Kasumi-1 (cell line): ENCODE results near the gene KANSL3.
"Not testable (repeated sequence)": the region's sequence is repeated elsewhere in the genome, so short reads cannot be mapped to it uniquely, and the experiment has no call there.

ENCODE experiments used
- DNase-seq, 2 experiments: peaks; one replicate each; lab custom pipeline; 2025; lab: John Stamatoyannopoulos, UW

The KANSL3 gene

DNA sequence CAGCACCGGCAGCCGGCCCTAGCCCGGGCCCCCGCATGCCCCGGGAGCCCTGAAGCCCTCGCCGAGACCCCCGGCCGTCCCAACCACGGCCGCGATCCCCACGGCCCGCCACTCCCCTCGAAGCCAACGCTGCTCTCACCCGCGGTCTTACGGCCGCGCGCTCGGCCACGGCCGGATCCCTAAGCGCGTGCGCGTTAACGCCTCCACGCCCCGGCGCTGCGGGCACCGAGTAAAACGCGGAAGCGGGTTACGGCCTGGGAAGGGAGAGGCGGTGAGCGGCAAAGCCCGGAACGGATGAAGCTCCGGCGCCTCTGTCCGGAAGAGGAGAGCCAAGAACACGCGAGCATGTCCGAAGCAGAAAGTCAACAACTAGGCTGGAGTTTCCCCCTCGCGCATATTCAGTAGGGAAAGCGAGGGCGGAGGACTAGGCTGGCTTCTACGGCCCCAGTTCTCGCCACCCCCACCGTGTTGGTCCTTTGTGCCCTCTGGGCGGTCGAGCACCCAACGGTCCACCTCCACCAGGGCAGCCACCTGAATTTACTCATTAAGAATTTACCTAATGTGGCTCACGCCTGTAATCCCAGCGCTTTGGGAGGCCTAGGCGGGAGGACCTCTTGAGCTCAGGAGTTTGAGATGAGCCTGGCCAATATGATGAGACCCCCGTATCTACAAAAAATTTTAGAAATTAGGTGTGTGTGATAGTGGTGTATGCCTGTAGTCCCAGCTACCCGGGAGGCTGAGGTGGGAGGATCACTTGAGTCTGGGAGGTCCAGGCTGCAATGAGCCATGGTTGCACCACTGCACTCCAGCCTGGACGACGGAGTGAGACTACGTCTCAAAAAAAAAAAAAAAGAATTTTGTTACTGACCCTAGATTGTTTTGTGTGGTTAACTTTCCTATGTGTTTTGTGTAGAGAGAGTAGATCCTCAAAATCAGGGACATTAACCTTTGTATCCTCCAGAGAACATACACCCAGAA is at the start of gene KANSL3:
Gene KANSL3, minus strand, starts transcription at position 169 of the 978 bp plus-strand sequence. CDS start 1,177 bp downstream, outside the sequence.
- DNase-seq, result peak; percentile 86 to 92

DNA sequence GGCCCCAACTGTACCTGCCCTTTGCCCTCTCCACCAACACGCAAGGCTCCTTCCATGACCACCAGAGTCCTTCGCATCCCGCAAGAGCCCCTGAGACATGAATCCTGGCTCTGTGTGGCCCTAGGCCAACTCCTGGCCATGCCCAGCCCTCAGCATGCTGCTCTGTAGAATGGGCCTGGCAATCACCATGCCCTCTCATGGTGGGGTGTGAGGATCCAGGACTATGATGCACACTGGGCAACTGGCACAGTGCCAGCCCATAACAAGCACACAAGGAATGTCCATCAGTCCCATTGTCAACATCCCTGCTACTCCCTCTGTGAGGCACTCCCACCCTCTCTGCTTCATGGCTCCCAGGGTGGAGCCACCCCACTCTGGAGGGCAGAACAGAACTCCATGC is 49.2 kb upstream of the KANSL3 start:
- DNase-seq, result no peak

DNA sequence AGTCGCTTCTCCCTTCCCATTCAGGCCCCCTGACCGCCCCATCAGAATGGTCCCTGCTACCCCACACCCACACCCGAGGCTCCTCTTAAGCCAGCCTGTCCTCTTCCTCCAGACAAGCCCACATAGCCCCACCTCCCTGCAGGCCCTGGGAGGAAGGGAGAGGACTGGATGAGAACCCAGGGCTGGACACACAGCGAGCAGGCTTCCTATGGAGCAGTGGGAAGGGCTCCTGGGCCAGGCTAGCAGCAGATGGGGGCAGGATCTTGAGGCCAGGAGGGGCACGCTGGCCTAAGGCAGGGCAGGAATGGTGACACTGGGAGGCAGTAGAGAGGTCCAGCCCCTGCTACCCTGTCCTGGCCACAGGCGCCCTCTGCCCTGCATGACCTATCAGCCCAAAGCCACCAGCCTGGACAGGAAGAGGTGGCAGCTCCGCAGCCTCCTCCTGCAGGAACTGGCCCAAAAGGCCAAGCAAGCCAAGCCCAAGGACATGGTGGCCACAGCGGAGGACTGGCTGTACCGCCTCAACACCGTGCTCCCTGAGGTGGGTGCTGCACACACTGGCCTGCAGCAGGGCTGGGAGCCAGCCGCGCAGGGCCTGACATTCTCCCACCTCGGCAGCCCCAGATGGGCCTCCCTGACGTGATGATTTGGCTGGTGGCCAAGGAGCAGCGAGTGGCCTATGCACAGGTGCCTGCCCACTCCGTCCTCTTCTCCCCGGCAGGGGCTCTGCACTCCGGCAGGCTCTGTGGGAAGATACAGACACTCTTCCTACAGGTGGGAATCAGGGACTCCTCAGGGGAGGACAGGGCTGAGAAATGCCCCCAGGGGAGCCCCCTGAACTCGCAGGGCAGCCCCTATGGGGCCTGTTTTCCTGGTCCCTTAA is 47.7 kb upstream of the KANSL3 start:
- DNase-seq, result no peak

DNA sequence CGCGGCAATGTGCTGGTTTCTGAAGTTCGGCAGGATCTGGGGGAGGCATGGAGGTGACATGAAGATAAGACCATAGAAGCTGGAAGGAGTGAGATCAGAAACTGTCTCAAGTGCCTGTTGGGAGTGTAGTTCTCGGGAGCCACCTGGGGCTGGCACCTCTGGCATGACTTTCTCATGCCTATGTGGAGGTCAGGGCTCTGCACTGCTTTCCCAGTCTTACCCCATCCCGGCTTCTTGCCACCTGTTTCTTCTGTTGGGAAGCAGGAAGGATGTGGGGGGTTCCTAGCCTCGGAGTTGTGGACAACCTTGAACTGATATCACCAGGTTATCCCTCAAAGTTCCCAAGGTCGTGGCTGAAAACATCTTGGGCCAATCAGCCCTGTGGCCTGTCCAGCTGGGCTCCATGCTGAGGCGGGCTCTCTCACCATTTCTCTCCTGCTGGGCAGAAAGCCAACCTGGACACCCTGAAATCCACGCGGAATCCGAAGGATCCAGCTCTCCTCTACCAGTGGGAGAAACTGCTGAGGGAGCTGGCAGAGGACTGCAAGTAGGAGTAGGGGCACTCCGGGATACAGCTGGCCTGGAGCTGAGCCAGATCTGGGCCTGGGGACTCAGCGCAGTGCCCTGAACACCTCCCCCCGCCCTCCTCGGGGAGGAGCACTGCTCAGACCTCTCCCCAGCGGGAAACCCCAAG is 46.9 kb upstream of the KANSL3 start:
- no peak for DNase-seq

DNA sequence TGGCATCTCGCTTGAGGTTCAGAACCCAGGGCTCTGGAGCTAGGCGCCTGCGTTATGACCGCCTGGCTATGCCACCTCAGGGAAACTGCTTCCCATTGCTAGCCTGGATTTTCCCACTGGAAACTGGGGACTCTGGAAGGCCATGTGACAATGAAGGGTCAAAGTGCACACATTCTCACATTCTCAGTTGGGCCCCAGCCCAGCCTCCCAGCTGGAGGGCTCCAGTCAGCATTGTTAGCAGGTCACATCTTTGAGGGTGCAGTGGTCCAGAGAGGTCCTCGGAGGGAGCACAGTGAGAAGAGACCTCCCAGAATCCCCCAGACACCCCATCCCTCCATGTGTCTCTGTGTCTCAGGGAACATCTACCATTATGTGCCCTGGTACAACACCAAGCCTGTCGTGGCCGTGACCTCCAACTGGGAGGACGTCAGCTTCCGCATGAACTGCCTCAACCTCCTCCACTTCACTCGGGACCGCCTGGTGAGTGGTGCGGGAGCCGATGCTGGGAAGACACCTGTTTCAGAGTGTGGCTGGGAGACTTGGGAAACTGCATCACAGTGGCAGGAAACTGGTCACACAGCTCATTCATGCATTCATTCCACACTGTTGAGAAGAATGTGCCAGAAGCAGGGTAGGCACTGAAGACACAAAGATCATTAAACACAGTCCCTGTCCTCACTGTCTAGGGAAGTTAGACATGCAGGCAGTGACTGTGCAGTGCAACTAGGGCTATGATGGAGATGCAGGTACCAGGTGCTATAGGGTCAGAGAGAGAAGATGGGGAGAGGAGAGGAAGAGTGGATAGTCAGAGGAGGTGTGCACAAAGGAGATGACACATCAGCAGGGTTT is 46.1 kb upstream of the KANSL3 start:
- DNase-seq, result no peak

- DNase-seq, result no peak
These were observed 45.2 kb upstream of the KANSL3 start for GRCh38 chr2:96683307-96683706.

DNA sequence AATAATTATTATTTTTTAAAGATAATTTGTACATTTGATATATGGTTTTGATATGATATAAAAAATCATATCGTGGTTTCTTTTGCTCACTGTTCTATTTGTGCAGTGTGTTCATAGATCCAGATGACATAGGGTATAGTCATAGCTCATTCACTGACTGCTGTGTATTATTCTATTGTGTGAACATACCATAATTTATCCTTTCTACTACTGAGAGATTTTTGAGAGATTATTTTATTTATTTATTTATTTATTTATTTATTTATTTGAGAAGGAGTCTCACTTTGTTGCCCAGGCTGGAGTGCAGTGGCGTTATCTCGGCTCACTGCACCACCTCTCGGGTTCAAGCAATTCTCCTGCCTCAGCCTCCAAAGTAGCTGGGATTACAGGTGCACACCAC is 43.4 kb upstream of the KANSL3 start:
- DNase-seq, result no peak

- DNase-seq, result no peak
These were observed 42.5 kb upstream of the KANSL3 start for GRCh38 chr2:96680561-96681141.

DNA sequence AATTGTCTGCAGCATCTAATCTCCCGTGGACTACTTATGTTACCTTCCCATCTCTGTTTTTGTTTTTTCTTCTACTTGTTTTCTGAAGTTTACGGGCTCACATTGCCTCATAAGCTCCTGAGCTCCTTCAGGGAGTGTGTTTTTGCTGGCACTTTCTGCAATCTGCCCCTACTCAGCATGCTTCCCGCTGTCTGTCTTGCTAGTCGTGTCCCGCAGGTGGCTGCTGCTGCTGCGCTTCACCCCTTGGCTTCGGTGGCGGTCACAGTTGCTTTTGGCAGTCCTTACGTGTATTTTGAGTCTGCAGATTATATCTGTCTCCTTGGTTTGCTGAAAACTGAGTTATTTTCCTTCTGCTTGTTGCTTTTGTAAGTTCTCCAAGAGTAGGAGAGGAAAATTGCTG is 41.7 kb upstream of the KANSL3 start:
- DNase-seq, result no peak

DNA sequence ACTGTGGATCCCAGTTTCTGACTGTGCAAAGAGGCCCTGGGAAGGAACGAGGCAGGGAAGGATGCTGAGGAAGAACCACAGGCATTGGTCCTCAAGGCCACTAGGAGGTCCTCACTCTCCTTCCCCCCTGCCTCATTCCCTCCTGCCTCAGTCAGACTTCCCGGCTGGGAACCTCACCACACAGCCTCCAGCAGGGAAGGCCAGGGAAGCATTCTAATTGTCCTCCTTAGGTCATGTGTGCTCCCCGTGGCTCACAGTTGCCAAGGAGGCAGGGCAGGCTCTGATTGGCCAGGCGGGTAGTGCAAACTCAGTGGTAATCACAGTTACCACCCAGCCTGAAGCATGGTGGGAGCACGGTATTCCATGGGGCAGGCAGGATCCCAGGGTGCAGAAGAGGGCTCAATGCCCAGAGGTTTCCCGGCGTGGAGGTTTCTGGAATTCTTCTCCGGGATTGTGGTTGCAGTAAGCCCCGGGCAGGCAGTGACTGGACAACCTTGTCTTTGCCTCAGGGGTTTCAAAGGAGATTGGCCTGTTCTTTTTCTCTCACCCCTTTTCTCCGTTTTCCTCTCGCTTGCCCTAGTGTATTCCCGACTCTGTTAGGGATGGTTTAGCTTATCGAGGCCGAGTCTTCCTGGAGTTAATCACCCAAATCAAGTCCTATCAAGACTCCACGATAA is 31.6 kb upstream of the KANSL3 start:
- no peak for DNase-seq

GRCh38 chr2:96668771-96669170 is 30.7 kb upstream of the KANSL3 start:
- DNase-seq, result no peak

- not testable (repeated sequence) for DNase-seq
These were observed 27.6 kb upstream of the KANSL3 start for GRCh38 chr2:96665717-96666116.

DNA sequence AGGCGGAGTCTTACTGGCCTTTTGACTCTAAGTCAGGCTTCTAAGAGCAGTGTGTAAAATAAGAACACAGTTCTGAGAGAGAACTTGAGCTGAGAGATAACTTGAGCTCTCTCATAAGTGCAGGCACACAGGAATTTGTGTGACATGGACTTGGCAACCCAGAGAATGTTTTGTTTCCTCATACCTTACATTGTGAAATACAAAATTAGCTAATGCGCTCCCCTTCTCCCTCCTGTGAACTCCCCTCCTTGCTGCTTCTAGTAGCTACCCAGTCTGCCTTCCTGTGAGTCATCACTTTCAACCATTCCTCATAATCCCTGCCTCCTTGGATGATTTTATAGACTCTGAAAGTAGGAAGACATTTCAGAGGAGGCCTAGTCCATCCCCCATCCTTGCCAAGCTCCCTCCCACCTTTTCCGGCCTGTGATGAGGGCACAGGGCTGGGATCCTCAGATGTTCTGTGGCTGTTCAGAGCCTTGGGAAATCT is 27.0 kb upstream of the KANSL3 start:
- peak; percentile 70 to 75 for DNase-seq

DNA sequence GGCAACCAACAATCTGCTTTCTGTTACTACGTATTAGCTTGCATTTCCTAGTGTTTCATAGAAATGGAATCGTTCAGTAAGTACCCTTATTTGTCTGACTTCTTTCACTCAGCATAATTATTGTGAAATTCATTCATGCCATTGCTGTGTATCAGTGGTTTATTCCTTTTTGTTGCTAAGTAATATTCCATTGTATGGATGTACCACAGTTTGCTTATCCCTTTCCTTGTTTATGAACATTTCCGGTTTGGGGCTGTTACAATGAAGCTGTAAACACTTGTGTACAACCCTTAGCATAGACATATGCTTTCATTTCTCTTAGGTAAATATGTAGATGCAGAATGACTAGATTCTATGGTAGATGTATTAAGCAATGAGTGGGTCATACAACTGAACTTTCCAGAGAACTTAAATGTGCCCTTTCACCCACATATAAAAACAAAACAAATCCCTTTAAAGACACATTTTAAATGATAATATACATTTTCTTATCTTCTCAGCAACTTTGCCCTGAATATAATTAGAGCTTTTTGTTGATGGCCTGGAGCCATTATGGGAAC is 26.3 kb upstream of the KANSL3 start:
- DNase-seq, result no peak

- no peak for DNase-seq
These were observed 25.7 kb upstream of the KANSL3 start for GRCh38 chr2:96663829-96664228.

DNA sequence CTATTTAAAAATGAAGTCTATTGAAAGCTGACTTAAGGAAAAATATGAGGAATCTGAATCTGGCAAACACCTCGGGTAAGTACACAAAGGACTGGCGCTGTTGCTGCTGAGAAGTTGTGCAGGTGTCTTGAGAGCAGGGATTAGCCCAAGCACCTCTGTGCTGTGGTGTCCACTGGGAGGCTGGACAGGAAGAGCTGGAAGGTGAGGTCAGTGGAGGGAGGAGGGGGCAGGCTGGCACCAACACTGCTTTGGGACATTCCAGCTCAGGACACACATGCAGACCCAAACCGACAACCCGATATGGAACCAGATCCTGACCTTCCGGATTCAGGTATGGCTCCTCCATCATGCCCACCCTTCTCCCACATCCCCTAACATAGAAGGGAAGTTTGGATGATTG is 25.1 kb upstream of the KANSL3 start:
- DNase-seq, result no peak

GRCh38 chr2:96662360-96662759 is 24.2 kb upstream of the KANSL3 start:
- DNase-seq, result no peak

GRCh38 chr2:96661324-96661723 is 23.2 kb upstream of the KANSL3 start:
- DNase-seq, result no peak

GRCh38 chr2:96656540-96656939 is 18.4 kb upstream of the KANSL3 start:
- peak; percentile 29 to 50 for DNase-seq

GRCh38 chr2:96655526-96655925 is 17.4 kb upstream of the KANSL3 start:
- no peak for DNase-seq
